Measurements from ENCODE around the gene RAD1.

GRCh38 chr5:34959323-34959722, 44.0 kb upstream of the RAD1 start:
- TF ChIP-seq POLR2A (IDR thresholded peaks at IDR 0.05): no peak
- no peak for TF ChIP-seq CTCF (IDR thresholded peaks at IDR 0.05 in 4 of 5, conservative IDR thresholded peaks at IDR 0.05 in 1 of 5)

Data from gastrocnemius medialis (tissue), 4 donors.